SJSA1 (cell line): ENCODE results near the gene RAP1GAP2. TPM values are rescaled to one million over a fixed set of nuclear protein-coding genes. Genes with fewer than 3 reads are reported as not detected.
"Not testable (repeated sequence)": the region's sequence is repeated elsewhere in the genome, so short reads cannot be mapped to it uniquely, and the experiment has no call there.

Experiments
- DNase-seq, 2 experiments: peaks; one replicate each; pipeline ENCODE4 v3.0.0-alpha.2; 2015 to 2020; ENCODE audit warnings: low spot score in 2 of 2, low read depth in 1 of 2
- H3K27ac ChIP-seq: fragments of 250-450 bp; sonication (Bioruptor Pico); 2 replicates; pipeline ENCODE4 v1.5.1; 2020; ENCODE audit warnings: mild to moderate bottlenecking, moderate library complexity
- H3K27me3 ChIP-seq: fragments of 250-450 bp; sonication (Bioruptor Pico); replicated peaks from 2 replicates; pipeline ENCODE4 v1.5.1; 2020; ENCODE audit warnings: mild to moderate bottlenecking, moderate library complexity
- H3K36me3 ChIP-seq: fragments of 250-450 bp; sonication (Bioruptor Pico); 2 replicates; pipeline ENCODE4 v1.5.1; 2020; ENCODE audit warnings: mild to moderate bottlenecking
- H3K4me1 ChIP-seq: fragments of 250-450 bp; sonication (Bioruptor Pico); replicated peaks from 2 replicates; pipeline ENCODE4 v1.6.1; 2021; ENCODE audit warnings: mild to moderate bottlenecking
- H3K4me3 ChIP-seq: fragments of 250-450 bp; sonication (Bioruptor Pico); 2 replicates; pipeline ENCODE4 v1.5.1; 2020; ENCODE audit warnings: mild to moderate bottlenecking
- H3K9me3 ChIP-seq: fragments of 250-450 bp; sonication (Bioruptor Pico); replicated peaks from 2 replicates; pipeline ENCODE4 v1.5.1; 2020; ENCODE audit warnings: mild to moderate bottlenecking
- total RNA-seq: library from RNA; depleted of rRNA; stranded (reverse); fragments of >200 nt; shearing (Covaris generic); gene quantifications from 2 replicates; pipeline ENCODE4 v1.2.3, GENCODE V29; 2014; rRNA removed

The RAP1GAP2 gene
- total RNA-seq, 1 experiment from 2014 or later: 2.9 TPM

GRCh38 chr17:3062824-3063377, 266.7 kb downstream of the RAP1GAP2 start:
- H3K4me1 ChIP-seq, H3K27ac ChIP-seq, DNase-seq, H3K36me3 ChIP-seq, H3K27me3 ChIP-seq, H3K4me3 ChIP-seq, H3K9me3 ChIP-seq: not testable (repeated sequence)

GRCh38 chr17:3063507-3063906, 267.3 kb downstream of the RAP1GAP2 start, which contains the start of gene OR1D5:
TSS of gene OR1D5 (minus strand) at chr17:3063607. CDS start at chr17:3063607, 0 bp downstream.
- H3K36me3 ChIP-seq, H3K27me3 ChIP-seq, H3K4me3 ChIP-seq, H3K4me1 ChIP-seq, DNase-seq, H3K27ac ChIP-seq, H3K9me3 ChIP-seq: not testable (repeated sequence)

GRCh38 chr17:3065192-3065591, 269.0 kb downstream of the RAP1GAP2 start:
- not testable (repeated sequence) for H3K9me3 ChIP-seq, H3K4me1 ChIP-seq, H3K4me3 ChIP-seq, H3K27ac ChIP-seq, H3K36me3 ChIP-seq, H3K27me3 ChIP-seq, DNase-seq

GRCh38 chr17:3073850-3074249, 277.6 kb downstream of the RAP1GAP2 start:
- H3K27ac ChIP-seq, H3K9me3 ChIP-seq, H3K36me3 ChIP-seq, H3K4me1 ChIP-seq, H3K4me3 ChIP-seq, H3K27me3 ChIP-seq, DNase-seq: not testable (repeated sequence)

Other genes with a start within 250 kb of the RAP1GAP2 start
- 56.1 and 87.2 TPM in 2 replicates for gene PAFAH1B1, start 202.8 kb upstream of the RAP1GAP2 start, total RNA-seq
- gene CLUH, start 84.7 kb upstream of the RAP1GAP2 start, total RNA-seq: 18.9 and 27.3 TPM in 2 replicates
- not detected in 2 replicates for gene CCDC92B, start 46.8 kb upstream of the RAP1GAP2 start, total RNA-seq